Glutamatergic neuron (in vitro differentiated cells): ENCODE results near the gene SWAP70. TPM values are rescaled to one million over a fixed set of nuclear protein-coding genes. Genes with fewer than 3 reads are reported as not detected.

ENCODE experiments used
- DNase-seq: peaks from one replicate; pipeline ENCODE4 v3.0.0; 2022
- H3K27ac Mint-ChIP-seq: one replicate; pipeline ENCODE4 v1.8.0; 2020; ENCODE audit warnings: mild to moderate bottlenecking, mixed read lengths, inconsistent platforms; ENCODE audit not compliant: unreplicated experiment
- H3K27me3 Mint-ChIP-seq: one replicate; pipeline ENCODE4 v1.8.0; 2020; ENCODE audit warnings: mild to moderate bottlenecking, moderate library complexity, mixed read lengths, inconsistent platforms; ENCODE audit not compliant: unreplicated experiment
- H3K36me3 Mint-ChIP-seq: one replicate; pipeline ENCODE4 v1.8.0; 2020; ENCODE audit warnings: mild to moderate bottlenecking, mixed read lengths, inconsistent platforms; ENCODE audit not compliant: unreplicated experiment
- H3K4me1 Mint-ChIP-seq: one replicate; pipeline ENCODE4 v1.8.0; 2020; ENCODE audit warnings: mild to moderate bottlenecking, low read depth, mixed read lengths, inconsistent platforms; ENCODE audit not compliant: unreplicated experiment
- H3K4me3 Mint-ChIP-seq: one replicate; pipeline ENCODE4 v1.8.0; 2020; ENCODE audit warnings: mild to moderate bottlenecking, mixed read lengths, inconsistent platforms; ENCODE audit not compliant: unreplicated experiment
- H3K9me3 Mint-ChIP-seq: one replicate; pipeline ENCODE4 v1.8.0; 2020; ENCODE audit warnings: mild to moderate bottlenecking, moderate library complexity, mixed read lengths, inconsistent platforms; ENCODE audit not compliant: unreplicated experiment
- total RNA-seq: library from RNA; stranded (reverse); fragmentation: NEBNext Ultra II Directional; extraction: Animal tissue kit (Norgen Biotek cat#: 25700); gene quantifications from one replicate; pipeline ENCODE4 v1.2.1, GENCODE V29; 2021; ENCODE audit not compliant: unreplicated experiment
- TF ChIP-seq, protein P1 (sequence below): fragments of 200-600 bp; sonication (generic); IDR thresholded peaks from one replicate; pipeline ENCODE4 v1.5.0; 2021; ENCODE audit not compliant: partially characterized antibody, unreplicated experiment

The SWAP70 gene
- total RNA-seq, 1 donor from 2014 or later = 8.7 TPM

- peaks cover 4% of the 10 kb centered on the region for H3K9me3 Mint-ChIP-seq
- H3K4me1 Mint-ChIP-seq = no peaks in the 10 kb centered on the region
- DNase-seq = no peak
- H3K36me3 Mint-ChIP-seq = no peaks in the 10 kb centered on the region
- no peak overlapping the region for H3K4me3 Mint-ChIP-seq
- TF ChIP-seq, protein P1, sequence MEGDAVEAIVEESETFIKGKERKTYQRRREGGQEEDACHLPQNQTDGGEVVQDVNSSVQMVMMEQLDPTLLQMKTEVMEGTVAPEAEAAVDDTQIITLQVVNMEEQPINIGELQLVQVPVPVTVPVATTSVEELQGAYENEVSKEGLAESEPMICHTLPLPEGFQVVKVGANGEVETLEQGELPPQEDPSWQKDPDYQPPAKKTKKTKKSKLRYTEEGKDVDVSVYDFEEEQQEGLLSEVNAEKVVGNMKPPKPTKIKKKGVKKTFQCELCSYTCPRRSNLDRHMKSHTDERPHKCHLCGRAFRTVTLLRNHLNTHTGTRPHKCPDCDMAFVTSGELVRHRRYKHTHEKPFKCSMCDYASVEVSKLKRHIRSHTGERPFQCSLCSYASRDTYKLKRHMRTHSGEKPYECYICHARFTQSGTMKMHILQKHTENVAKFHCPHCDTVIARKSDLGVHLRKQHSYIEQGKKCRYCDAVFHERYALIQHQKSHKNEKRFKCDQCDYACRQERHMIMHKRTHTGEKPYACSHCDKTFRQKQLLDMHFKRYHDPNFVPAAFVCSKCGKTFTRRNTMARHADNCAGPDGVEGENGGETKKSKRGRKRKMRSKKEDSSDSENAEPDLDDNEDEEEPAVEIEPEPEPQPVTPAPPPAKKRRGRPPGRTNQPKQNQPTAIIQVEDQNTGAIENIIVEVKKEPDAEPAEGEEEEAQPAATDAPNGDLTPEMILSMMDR = no peak
- no peak overlapping the region for H3K27ac Mint-ChIP-seq
- peaks cover 3% of the 10 kb centered on the region for H3K27me3 Mint-ChIP-seq
Measured at GRCh38 chr11:9717719-9718118, 53.8 kb downstream of the SWAP70 start.

DNA sequence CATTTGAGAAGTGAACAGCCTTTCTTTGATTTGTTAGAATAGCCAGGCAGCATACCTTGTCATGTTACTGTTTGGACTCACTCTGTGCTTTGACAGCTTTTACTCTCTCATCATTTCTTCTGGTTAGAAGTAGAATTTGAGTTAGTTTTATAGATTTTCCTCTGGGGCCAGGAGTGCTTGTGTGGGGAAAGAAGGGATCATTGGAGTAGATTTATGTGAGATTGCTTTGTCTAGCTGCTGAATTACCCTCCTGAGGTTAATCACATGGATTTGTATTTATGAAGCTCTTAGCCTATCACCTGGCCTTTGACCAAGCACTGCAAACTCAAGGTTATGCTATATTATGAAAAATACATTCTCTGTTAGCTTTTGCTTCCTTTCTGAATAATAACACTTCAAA lies 54.3 kb downstream of the SWAP70 start:
- no peak overlapping the region for H3K4me3 Mint-ChIP-seq
- H3K27ac Mint-ChIP-seq = no peak overlapping the region
- no peaks in the 10 kb centered on the region for H3K36me3 Mint-ChIP-seq
- peaks cover 4% of the 10 kb centered on the region for H3K9me3 Mint-ChIP-seq
- H3K4me1 Mint-ChIP-seq = no peaks in the 10 kb centered on the region
- TF ChIP-seq, protein P1 = no peak
- H3K27me3 Mint-ChIP-seq = peaks cover 3% of the 10 kb centered on the region
- no peak for DNase-seq

- TF ChIP-seq, protein P1 = no peak
- Mint-ChIP-seq H3K4me1 (peaks cover 3% of the 10 kb centered on the region), H3K4me3 (no peak overlapping the region), H3K27me3 (peaks cover 3% of the 10 kb centered on the region), H3K9me3 (peaks cover 2% of the 10 kb centered on the region), H3K27ac (no peak overlapping the region), H3K36me3 (no peaks in the 10 kb centered on the region)
- DNase-seq = no peak
Measured at GRCh38 chr11:9719566-9720289, 55.9 kb downstream of the SWAP70 start.

DNA sequence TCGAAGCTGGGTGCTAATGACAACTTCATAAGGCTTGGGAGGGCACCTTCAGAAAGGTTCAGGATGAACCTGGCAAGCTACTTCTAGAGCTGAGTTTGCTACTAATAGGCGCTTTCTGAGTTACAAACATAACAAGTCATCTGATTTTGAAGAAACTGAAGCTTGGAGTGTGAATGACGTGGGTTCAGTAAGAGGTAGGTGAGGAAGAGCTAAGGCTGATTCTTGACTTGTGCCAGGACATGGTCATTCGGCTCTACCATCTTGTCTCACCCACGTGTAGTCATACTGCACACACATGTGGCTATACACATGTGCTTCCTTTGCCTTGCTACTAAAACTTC lies 56.4 kb downstream of the SWAP70 start:
- H3K27me3 Mint-ChIP-seq = peaks cover 3% of the 10 kb centered on the region
- H3K36me3 Mint-ChIP-seq = no peaks in the 10 kb centered on the region
- TF ChIP-seq, protein P1 = no peak
- DNase-seq = no peak
- H3K9me3 Mint-ChIP-seq = peaks cover 2% of the 10 kb centered on the region
- H3K4me1 Mint-ChIP-seq = peaks cover 3% of the 10 kb centered on the region
- no peak overlapping the region for H3K27ac Mint-ChIP-seq
- no peak overlapping the region for H3K4me3 Mint-ChIP-seq

- TF ChIP-seq, protein P1 = no peak
- H3K4me3 Mint-ChIP-seq = no peak overlapping the region
- no peaks in the 10 kb centered on the region for H3K36me3 Mint-ChIP-seq
Measured at GRCh38 chr11:9722023-9722422, 58.1 kb downstream of the SWAP70 start.

More at GRCh38 chr11:9722023-9722422, 58.1 kb downstream of the SWAP70 start:
- Mint-ChIP-seq H3K4me1 (peaks cover 3% of the 10 kb centered on the region), H3K27me3 (peaks cover 2% of the 10 kb centered on the region), H3K27ac (no peak overlapping the region), H3K9me3 (peaks cover 2% of the 10 kb centered on the region)
- DNase-seq = no peak
